Testis (tissue), 3 donors: ENCODE results near the gene ANKRD18B. TPM values are rescaled to one million over a fixed set of nuclear protein-coding genes. Genes with fewer than 3 reads are reported as not detected.
"Not testable (repeated sequence)": the region's sequence is repeated elsewhere in the genome, so short reads cannot be mapped to it uniquely, and the experiment has no call there.

Experiments used
- DNase-seq: peaks from one replicate; pipeline ENCODE4 v3.0.0-alpha.2; 2019
- H3K27ac ChIP-seq, 2 donors: fragments of 200-600 bp; sonication (generic); one replicate each; pipeline ENCODE4 v1.5.1; 2019
- H3K27me3 ChIP-seq: fragments of 200-600 bp; sonication (generic); one replicate; pipeline ENCODE4 v1.5.1; 2019
- H3K36me3 ChIP-seq: fragments of 200-600 bp; sonication (generic); one replicate; pipeline ENCODE4 v1.5.1; 2017; ENCODE audit warnings: low read depth; ENCODE audit errors: missing control alignments
- H3K4me1 ChIP-seq: fragments of 200-600 bp; sonication (generic); one replicate; pipeline ENCODE4 v1.5.1; 2019
- H3K4me3 ChIP-seq, 2 donors: fragments of 200-600 bp; sonication (generic); one replicate each; pipeline ENCODE4 v1.5.1; 2017 to 2019
- H3K9me3 ChIP-seq: fragments of 200-600 bp; sonication (generic); one replicate; pipeline ENCODE4 v1.5.1; 2017
- POLR2A ChIP-seq: fragments of 450-650 bp; IDR thresholded peaks from one replicate; pipeline ENCODE4 v1.6.1; 2017; ENCODE audit warnings: antibody characterized with exemption, mild to moderate bottlenecking, moderate library complexity
- WGBS, 2 donors: methylation state at CpG; one replicate each; pipeline ENCODE4 v1.1.5; 2018; 5-methylcytosine and 5-hydroxymethylcytosine counted together
- intact Hi-C: fragments of 100-400 bp; cut with DNase I; formaldehyde crosslinking; loops from one replicate; pipeline ENCODE4 v1.15.1; 2023; ENCODE audit warnings: low total_unique reads
- polyA plus RNA-seq: library from polyadenylated mRNA; stranded (reverse); fragments of 350-450 nt; fragmentation: Illumina TruSeq; extraction: RNeasy Lipid Tissue Mini Kit (QIAGEN cat#74804); gene quantifications from one replicate; pipeline ENCODE4 v1.2.3, GENCODE V29; 2014; ENCODE audit warnings: low read depth, low replicate concordance; ENCODE audit not compliant: insufficient read depth
- total RNA-seq, 2 donors: library from RNA; depleted of rRNA; stranded (reverse); fragments of >200 nt; gene quantifications; one replicate each; pipeline ENCODE4 v1.2.3, GENCODE V29; 2016
- TF ChIP-seq, protein P1 (sequence below), 3 experiments: fragments of 450-650 bp in 2 of 3; fragments of 200-600 bp in 1 of 3; sonication (generic) in 1 of 3; IDR thresholded peaks; one replicate each; pipeline ENCODE4 v1.5.1; 2016 to 2019; ENCODE audit warnings: antibody characterized with exemption in 3 of 3, mild to moderate bottlenecking in 2 of 3, moderate library complexity in 1 of 3

The ANKRD18B gene
- total and polyA plus RNA-seq, 3 donors from 2014 or later = 6.3 to 49.4 (median 33.6) TPM

DNA sequence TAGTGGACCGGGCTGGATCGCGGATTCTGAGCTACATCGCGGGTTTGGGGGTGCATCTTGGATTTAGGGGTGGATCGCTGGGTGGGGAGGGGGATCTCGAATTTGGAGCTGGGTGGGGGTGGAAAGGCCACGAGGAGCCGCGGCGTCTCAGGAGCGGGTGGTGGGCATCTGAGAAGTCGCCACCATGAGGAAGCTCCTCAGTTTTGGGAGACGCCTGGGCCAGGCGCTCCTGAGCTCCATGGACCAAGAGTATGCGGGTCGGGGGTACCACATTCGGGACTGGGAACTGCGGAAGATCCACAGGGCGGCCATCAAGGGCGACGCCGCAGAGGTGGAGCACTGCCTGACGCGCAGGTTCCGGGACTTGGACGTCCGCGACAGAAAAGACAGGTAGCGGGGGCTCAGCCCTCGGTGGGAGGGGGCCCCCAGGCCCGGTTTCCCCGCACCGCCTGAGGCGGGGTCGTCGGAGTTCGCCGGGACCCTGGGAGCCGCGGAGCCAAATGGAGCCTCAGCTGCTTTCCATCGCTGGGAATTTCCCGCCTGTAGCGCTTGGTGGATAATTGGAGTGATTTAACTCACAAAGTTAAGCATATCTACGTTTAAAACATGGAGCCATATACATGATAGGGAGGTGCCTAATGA is 376 bp downstream of the ANKRD18B start:
- intact Hi-C loops = no loop called here
- TF ChIP-seq, protein P1, sequence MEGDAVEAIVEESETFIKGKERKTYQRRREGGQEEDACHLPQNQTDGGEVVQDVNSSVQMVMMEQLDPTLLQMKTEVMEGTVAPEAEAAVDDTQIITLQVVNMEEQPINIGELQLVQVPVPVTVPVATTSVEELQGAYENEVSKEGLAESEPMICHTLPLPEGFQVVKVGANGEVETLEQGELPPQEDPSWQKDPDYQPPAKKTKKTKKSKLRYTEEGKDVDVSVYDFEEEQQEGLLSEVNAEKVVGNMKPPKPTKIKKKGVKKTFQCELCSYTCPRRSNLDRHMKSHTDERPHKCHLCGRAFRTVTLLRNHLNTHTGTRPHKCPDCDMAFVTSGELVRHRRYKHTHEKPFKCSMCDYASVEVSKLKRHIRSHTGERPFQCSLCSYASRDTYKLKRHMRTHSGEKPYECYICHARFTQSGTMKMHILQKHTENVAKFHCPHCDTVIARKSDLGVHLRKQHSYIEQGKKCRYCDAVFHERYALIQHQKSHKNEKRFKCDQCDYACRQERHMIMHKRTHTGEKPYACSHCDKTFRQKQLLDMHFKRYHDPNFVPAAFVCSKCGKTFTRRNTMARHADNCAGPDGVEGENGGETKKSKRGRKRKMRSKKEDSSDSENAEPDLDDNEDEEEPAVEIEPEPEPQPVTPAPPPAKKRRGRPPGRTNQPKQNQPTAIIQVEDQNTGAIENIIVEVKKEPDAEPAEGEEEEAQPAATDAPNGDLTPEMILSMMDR (IDR thresholded peaks at IDR 0.05) = no peak
- Histone ChIP-seq H3K9me3 (no peaks in the 10 kb centered on the region), H3K4me3 (peak overlapping the region; percentile 50 to 71), H3K27ac (peak overlapping the region; percentile 69 to 75), H3K36me3 (no peaks in the 10 kb centered on the region), H3K4me1 (peaks cover 4% of the 10 kb centered on the region), H3K27me3 (no peaks in the 10 kb centered on the region)
- DNase-seq = peak; percentile 29
- 3 to 6% methylated on average over 25 to 45 of the region's 45 CpGs for WGBS, 2 donors

DNA sequence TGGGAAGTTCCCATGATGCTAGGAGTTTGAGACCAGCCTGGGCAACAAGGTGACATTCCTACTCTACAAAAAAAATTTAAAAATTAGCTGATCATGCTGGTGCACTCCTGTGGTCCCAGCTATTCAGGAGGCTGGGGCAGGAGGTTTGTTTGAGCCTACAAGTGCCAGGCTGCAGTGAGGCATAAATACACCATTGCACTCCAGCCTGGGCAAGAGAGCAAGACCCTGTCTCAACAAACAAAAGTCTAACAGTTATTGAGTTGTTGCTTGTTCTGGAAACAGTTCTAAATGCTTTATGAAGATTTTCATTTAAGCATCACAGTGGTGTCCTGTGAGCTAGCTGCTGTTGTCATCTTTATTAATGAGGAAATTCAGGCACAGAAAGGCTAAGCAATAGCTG is 4.0 kb downstream of the ANKRD18B start:
- intact Hi-C loops, DNase-seq, H3K9me3 ChIP-seq, H3K36me3 ChIP-seq, H3K4me1 ChIP-seq, H3K27me3 ChIP-seq, H3K4me3 ChIP-seq, H3K27ac ChIP-seq: not testable (repeated sequence)

- DNase-seq, intact Hi-C loops, H3K27ac ChIP-seq, H3K9me3 ChIP-seq, H3K4me1 ChIP-seq, H3K27me3 ChIP-seq, H3K36me3 ChIP-seq, H3K4me3 ChIP-seq: not testable (repeated sequence)
- WGBS, 2 donors = 66 to 82% methylated on average over 3 of the region's 3 CpGs
Observed at GRCh38 chr9:33533958-33534357, 9.9 kb downstream of the ANKRD18B start.

- Histone ChIP-seq H3K27ac (no peak overlapping the region), H3K27me3 (no peaks in the 10 kb centered on the region), H3K4me1 (no peaks in the 10 kb centered on the region), H3K36me3 (no peaks in the 10 kb centered on the region), H3K4me3 (no peak overlapping the region), H3K9me3 (no peaks in the 10 kb centered on the region)
- no peak for DNase-seq
- WGBS, 2 donors = 85 to 92% methylated on average over 2 of the region's 2 CpGs
- no peak for TF ChIP-seq POLR2A
- TF ChIP-seq, protein P1 (IDR thresholded peaks at IDR 0.05) = no peak
- intact Hi-C loops = no loop called here
Observed at GRCh38 chr9:33535541-33535940, 11.5 kb downstream of the ANKRD18B start.

GRCh38 chr9:33543463-33543862 is 19.4 kb downstream of the ANKRD18B start:
- DNase-seq, H3K27ac ChIP-seq, H3K4me1 ChIP-seq, H3K4me3 ChIP-seq, H3K9me3 ChIP-seq, H3K27me3 ChIP-seq, intact Hi-C loops, H3K36me3 ChIP-seq: not testable (repeated sequence)
- WGBS, 2 donors = 62 to 72% methylated on average over 2 of the region's 2 CpGs

DNA sequence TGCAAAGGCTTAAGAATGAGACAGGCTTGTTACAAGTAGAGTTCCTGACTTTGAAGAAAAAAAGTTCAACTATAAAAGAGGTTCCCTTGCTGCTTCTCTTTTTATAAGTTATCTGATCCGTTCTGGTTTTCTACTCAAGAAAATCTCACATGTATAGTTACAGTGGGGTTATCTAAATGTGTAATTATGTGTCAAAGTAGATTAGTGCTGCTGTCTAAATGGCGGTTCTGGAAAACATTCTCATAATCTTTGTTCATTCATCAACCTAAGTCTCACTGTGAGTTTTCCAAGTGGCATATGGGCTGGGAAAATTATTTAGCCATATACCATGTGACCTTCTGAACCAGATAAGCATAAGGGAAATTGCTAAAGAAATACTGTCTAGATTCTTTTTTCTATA is 21.7 kb downstream of the ANKRD18B start:
- H3K4me3 ChIP-seq, H3K36me3 ChIP-seq, H3K9me3 ChIP-seq, DNase-seq, H3K27ac ChIP-seq, H3K4me1 ChIP-seq, intact Hi-C loops, H3K27me3 ChIP-seq: not testable (repeated sequence)
- 30 to 35% methylated on average over 2 of the region's 2 CpGs for WGBS, 2 donors

DNA sequence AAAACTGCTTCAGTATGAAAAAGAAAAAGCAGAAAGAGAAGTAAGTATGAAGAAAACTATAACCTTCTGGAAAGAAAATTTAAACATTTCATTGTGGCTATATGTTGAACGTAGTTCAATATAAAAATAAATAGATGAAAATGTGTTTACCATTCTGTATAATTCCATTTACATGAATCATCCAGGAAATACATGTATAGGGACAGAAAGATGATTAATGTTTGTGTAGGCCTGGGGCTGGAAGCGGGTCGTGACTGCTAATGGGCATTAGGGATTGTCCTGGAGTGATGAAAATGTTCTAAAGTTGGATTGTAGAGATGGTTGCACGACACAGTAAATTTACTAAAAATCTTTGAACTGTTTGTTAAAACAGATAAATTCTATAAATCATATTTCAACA is 24.8 kb downstream of the ANKRD18B start:
- H3K4me3 ChIP-seq, H3K27ac ChIP-seq, H3K36me3 ChIP-seq, H3K9me3 ChIP-seq, H3K4me1 ChIP-seq, DNase-seq, H3K27me3 ChIP-seq, intact Hi-C loops: not testable (repeated sequence)
- WGBS, 2 donors = 83 to 92% methylated on average over 4 of the region's 4 CpGs

DNA sequence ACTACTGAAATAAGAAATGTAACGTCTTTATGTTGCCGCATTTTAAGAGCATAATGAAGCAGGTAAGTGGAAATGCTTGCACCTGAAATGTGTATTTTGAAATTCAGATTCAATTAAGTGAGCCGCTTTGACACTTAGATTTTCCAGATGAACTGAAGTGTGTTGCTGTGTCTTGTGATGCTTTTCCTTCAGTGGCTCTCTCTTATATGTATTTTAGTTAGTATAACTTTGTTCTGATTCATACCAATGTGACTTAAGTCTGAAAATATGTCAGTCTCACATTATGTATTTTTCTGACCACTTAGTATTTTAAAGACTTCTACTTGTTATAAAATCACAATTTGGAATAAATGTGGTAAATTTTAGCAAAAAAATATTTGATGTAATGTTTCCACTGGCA is 25.4 kb downstream of the ANKRD18B start:
- 85 to 88% methylated on average over 3 of the region's 3 CpGs for WGBS, 2 donors
- intact Hi-C loops, DNase-seq, H3K27me3 ChIP-seq, H3K4me3 ChIP-seq, H3K27ac ChIP-seq, H3K36me3 ChIP-seq, H3K9me3 ChIP-seq, H3K4me1 ChIP-seq: not testable (repeated sequence)

DNA sequence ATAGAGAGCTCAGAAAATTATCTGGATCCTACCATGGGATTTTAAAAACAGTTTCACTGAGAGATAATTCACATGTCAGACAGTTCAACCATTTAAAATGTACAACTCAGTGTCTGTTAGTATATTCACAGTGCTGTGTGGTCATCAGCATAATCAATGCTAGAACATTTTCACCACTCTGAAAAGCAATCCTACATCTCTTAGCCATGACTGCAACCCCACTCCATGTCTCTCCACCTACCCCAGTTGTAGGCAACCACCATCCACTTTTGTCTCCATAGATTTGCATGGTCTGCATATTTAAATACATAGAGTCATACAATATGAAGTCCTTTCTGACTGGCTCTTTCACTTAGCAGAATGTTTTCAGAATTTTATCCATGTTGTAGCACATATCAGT is 27.1 kb downstream of the ANKRD18B start:
- intact Hi-C loops, H3K9me3 ChIP-seq, H3K27ac ChIP-seq, DNase-seq, H3K36me3 ChIP-seq, H3K27me3 ChIP-seq, H3K4me1 ChIP-seq, H3K4me3 ChIP-seq: not testable (repeated sequence)

GRCh38 chr9:33552315-33552725 is 28.3 kb downstream of the ANKRD18B start:
- H3K4me3 ChIP-seq, H3K9me3 ChIP-seq, H3K27ac ChIP-seq, H3K27me3 ChIP-seq, H3K4me1 ChIP-seq, H3K36me3 ChIP-seq, intact Hi-C loops: not testable (repeated sequence)
- DNase-seq = peak; percentile 70
- 22 to 46% methylated on average over 3 to 4 of the region's 4 CpGs for WGBS, 2 donors

GRCh38 chr9:33560217-33560616 is 36.2 kb downstream of the ANKRD18B start:
- H3K4me3 ChIP-seq, DNase-seq, H3K27ac ChIP-seq, H3K4me1 ChIP-seq, H3K36me3 ChIP-seq, H3K9me3 ChIP-seq, intact Hi-C loops, H3K27me3 ChIP-seq: not testable (repeated sequence)
- 41 to 50% methylated on average over 1 of the region's 1 CpG for WGBS, 2 donors
